ENCODE data around the gene JPH3. TPM values are rescaled to one million over a fixed set of nuclear protein-coding genes. Genes with fewer than 3 reads are reported as not detected.

Gene JPH3
- total and polyA plus RNA-seq, 12 donors, result 0.06 to 0.79 (median 0.10) TPM; not detected in 6

- peaks cover 0 to 20% (median 10%) of the 10 kb centered on the region in 9 donors for H3K4me1 ChIP-seq
- peaks cover 0 to 33% (median 9%) of the 10 kb centered on the region in 7 donors for H3K27me3 ChIP-seq
- TF ChIP-seq CTCF (IDR thresholded peaks at IDR 0.05), result peak; percentile 16 to 61 (median 51)
- H3K9me3 ChIP-seq, result no peaks in the 10 kb centered on the region
- H3K27ac ChIP-seq, result no peak overlapping the region
- ATAC-seq (peak; percentile 79 to 94 (median 84)), DNase-seq (peak; percentile 40 to 58)
- no peak overlapping the region for H3K4me3 ChIP-seq
- intact Hi-C loops (cut with DNase I), result no loop called here
- no peaks in the 10 kb centered on the region for H3K36me3 ChIP-seq
- 45 to 46% methylated on average over 24 of the region's 24 CpGs for WGBS, 2 donors
Measured at GRCh38 chr16:87570938-87571867, 31.1 kb upstream of the JPH3 start.

- H3K36me3 ChIP-seq, result no peaks in the 10 kb centered on the region
- no peak overlapping the region for H3K4me3 ChIP-seq
- peak in 2 of 8 donors; percentile 5 to 25 for ATAC-seq
- H3K27me3 ChIP-seq, result peaks cover 0 to 37% (median 14%) of the 10 kb centered on the region in 7 donors
- H3K4me1 ChIP-seq, result peaks cover 0 to 20% (median 10%) of the 10 kb centered on the region in 9 donors
- 55 to 64% methylated on average over 11 of the region's 11 CpGs for WGBS, 2 donors
- DNase-seq, result no peak
- no peak overlapping the region for H3K27ac ChIP-seq
- H3K9me3 ChIP-seq, result no peaks in the 10 kb centered on the region
- no peak for TF ChIP-seq CTCF (IDR thresholded peaks at IDR 0.05)
- intact Hi-C loops (cut with DNase I), result no loop called here
Measured at GRCh38 chr16:87571868-87572244, 30.5 kb upstream of the JPH3 start.

DNA sequence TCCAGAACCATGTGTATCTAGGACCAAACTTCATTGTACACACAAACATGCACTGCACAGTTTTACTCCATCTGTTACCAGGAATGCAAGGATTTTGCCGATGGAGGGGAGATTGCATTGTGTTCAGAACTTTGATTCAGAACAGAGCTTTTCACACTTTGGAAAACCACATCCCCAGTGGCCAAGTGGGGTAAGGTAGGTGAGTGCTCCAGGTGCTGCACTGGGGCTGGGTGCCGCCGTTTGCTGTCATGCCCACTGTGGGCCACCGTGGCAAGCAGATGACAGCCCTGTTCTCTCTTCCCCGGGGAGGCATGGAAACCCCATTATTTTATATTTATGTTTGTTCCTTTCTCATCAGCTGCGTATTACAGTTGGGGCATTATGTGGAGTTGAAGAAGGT is 29.3 kb upstream of the JPH3 start:
- no peak for DNase-seq
- Histone ChIP-seq H3K9me3 (no peaks in the 10 kb centered on the region), H3K4me1 (peaks cover 0 to 20% (median 10%) of the 10 kb centered on the region in 9 donors), H3K27me3 (peaks cover 0 to 37% (median 14%) of the 10 kb centered on the region in 7 donors), H3K4me3 (no peak overlapping the region), H3K36me3 (no peaks in the 10 kb centered on the region), H3K27ac (no peak overlapping the region)
- intact Hi-C loops (cut with DNase I), result no loop called here
- 76 to 82% methylated on average over 6 of the region's 6 CpGs for WGBS, 2 donors
- no peak for TF ChIP-seq CTCF (IDR thresholded peaks at IDR 0.05)
- no peak for ATAC-seq

DNA sequence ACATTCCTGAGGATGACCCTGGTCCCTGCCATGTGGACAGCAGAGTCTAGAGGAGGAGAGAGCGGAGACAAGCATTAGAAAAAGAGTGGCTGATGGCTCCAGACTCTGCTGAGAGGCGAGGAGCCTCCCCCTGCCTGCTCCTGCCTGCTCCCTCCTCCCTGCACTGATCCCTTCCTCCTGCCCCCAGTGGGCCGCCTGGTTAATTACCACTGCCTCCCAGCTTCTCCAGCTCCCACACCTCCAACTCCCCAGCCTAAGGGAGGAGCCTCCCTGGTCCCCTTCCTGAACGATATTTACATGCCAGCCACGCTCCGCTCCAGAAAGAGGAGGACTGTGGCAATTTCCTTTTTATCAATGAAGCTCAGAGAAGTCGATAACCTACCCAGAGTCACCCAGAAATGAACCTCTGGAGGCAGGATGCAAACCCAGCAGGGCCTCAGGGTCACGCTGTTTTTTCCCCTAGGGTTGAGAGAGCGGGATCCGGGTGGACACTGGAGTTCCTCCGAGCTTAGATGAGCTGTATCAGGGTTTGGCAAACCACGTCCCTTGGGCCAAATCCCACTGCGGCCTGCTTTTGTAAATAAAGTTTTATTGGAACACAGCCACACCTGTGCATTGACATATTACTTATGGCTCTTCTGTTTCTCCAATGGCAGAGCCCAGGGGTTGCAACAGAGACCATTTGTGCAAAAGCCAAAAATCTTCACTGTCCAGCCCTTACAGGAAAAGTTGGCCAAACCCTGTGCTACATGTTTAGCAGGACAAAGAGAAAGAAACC is 27.1 kb upstream of the JPH3 start:
- H3K27ac ChIP-seq, result no peak overlapping the region
- H3K27me3 ChIP-seq, result peaks cover 0 to 36% (median 14%) of the 10 kb centered on the region in 7 donors
- DNase-seq (no peak), ATAC-seq (no peak)
- no peaks in the 10 kb centered on the region for H3K9me3 ChIP-seq
- no peak overlapping the region for H3K4me3 ChIP-seq
- no peak for TF ChIP-seq CTCF (IDR thresholded peaks at IDR 0.05)
- intact Hi-C loops (cut with DNase I), result no loop called here
- 46 to 47% methylated on average over 13 of the region's 13 CpGs for WGBS, 2 donors
- H3K4me1 ChIP-seq, result peaks cover 0 to 18% (median 10%) of the 10 kb centered on the region in 9 donors
- no peaks in the 10 kb centered on the region for H3K36me3 ChIP-seq

All from heart right ventricle (tissue), 16 donors.